Epithelial cell of proximal tubule (primary cell): ENCODE results near the gene HP1BP3. TPM values are rescaled to one million over a fixed set of nuclear protein-coding genes. Genes with fewer than 3 reads are reported as not detected.
A peak's percentile ranks its signal among the peaks of the same experiment; 100 is the strongest.

Experiments used
- DNase-seq: peaks from one replicate; pipeline ENCODE4 v3.0.0-alpha.2; 2011; ENCODE audit warnings: low read depth
- H3K4me3 ChIP-seq: 2 replicates; pipeline ENCODE4 v1.5.1; 2011; ENCODE audit warnings: low read depth, mild to moderate bottlenecking, low read length
- total RNA-seq: library from RNA; depleted of rRNA; stranded (reverse); fragments of >200 nt; gene quantifications from 2 replicates; pipeline ENCODE4 v1.2.3, GENCODE V29; 2015
- TF ChIP-seq, protein P1 (sequence below): conservative IDR thresholded peaks from 2 replicates; pipeline ENCODE4 v1.5.1; 2012; ENCODE audit warnings: low read depth, mild to moderate bottlenecking, low read length

Gene HP1BP3
- total RNA-seq, 1 donor from 2014 or later, result 142 TPM

DNA sequence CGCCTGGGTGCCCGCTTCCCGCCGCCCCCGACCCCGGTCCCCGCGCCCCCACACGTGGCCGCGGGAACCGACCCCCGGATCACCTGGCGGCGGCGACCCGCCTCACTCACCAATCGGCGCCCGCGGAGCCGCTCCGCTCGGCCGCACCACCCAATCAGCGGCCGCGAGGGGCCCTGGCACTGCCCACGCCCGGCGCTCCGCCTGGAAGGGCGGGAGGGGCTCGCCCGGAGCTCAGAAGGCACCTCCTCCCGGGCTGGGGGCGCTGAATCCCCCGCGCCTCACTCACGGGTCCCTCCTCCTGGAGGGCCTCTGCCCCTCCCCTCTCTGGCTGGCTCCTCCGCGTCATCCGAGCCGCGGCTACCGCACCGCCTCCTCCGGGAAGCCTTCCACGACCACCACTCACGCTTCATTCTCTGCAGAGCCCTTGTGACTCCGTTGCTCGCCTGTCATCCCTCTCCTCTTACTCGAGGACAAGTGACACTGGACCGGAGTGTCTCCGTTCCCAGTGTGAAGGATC lies 55.0 kb downstream of the HP1BP3 start:
- peak overlapping the region; percentile 74 for H3K4me3 ChIP-seq
- DNase-seq, result no peak
- TF ChIP-seq, protein P1, sequence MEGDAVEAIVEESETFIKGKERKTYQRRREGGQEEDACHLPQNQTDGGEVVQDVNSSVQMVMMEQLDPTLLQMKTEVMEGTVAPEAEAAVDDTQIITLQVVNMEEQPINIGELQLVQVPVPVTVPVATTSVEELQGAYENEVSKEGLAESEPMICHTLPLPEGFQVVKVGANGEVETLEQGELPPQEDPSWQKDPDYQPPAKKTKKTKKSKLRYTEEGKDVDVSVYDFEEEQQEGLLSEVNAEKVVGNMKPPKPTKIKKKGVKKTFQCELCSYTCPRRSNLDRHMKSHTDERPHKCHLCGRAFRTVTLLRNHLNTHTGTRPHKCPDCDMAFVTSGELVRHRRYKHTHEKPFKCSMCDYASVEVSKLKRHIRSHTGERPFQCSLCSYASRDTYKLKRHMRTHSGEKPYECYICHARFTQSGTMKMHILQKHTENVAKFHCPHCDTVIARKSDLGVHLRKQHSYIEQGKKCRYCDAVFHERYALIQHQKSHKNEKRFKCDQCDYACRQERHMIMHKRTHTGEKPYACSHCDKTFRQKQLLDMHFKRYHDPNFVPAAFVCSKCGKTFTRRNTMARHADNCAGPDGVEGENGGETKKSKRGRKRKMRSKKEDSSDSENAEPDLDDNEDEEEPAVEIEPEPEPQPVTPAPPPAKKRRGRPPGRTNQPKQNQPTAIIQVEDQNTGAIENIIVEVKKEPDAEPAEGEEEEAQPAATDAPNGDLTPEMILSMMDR, result no peak

DNA sequence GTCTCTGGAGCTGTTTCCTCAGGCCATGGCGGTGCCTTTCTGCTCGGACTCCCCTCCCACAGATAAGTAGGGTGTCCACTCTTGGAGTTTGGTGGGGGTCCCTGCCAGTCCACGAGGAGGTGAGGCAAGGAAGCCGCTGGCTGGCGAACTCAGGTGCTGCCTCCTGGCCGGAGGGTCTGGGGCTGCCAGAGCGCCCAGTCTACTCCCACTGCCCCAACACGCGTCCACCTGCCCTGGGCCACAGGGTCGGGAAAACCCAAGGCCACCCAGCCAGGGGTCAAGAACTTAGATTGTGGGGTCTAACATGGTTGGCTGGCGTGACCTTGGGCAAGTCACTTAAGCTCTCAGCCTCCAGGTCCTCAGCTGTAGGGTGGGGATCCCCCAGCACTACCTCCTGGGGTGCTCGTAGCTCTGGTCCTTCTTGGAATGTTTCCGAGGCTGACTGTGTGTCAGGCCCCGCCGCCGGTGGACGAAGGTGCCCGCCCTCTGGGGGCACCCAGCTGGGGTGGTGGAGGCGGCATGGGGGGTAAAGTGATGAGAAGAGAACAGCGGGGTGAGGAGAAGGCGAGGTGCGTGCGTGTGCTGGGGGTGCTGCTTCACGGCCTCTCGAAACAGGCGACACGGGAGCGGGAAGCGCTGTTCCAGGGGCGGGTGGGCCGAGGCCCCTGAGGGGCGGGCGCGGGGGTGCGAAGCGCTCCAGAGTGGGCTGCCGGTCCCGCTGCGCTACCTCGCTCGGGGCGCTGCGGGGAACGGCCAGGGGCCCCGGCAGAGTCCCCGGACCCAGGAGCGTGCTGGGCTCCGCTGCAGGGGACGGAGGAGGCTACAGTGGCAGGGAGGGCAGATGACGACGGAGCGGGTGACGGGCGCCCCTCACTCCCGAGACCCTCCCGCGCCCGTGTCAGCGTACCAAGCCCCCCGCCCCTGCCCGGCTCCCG lies 55.8 kb downstream of the HP1BP3 start:
- TF ChIP-seq, protein P1, result no peak
- peak overlapping the region; percentile 74 for H3K4me3 ChIP-seq
- DNase-seq, result no peak

DNA sequence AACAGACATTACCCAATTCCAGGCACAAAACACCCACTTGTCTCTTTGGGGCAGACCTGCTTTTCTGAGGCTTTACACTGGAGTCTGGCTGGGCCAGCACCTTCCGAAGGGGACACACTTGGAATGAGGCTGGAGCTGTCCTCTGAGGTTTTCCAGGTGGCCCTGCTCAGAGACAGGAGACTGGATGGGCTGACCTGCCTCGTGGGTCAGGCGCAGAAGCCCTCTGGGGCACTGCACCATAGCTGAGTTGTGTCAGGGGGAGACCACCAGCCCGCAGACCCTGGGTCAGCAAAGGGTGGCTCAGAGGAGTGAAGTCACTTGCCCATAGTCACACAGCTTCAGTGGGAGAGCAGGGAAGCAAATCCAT lies 56.4 kb downstream of the HP1BP3 start:
- no peak for DNase-seq
- TF ChIP-seq, protein P1, result no peak
- peak overlapping the region; percentile 74 for H3K4me3 ChIP-seq

DNA sequence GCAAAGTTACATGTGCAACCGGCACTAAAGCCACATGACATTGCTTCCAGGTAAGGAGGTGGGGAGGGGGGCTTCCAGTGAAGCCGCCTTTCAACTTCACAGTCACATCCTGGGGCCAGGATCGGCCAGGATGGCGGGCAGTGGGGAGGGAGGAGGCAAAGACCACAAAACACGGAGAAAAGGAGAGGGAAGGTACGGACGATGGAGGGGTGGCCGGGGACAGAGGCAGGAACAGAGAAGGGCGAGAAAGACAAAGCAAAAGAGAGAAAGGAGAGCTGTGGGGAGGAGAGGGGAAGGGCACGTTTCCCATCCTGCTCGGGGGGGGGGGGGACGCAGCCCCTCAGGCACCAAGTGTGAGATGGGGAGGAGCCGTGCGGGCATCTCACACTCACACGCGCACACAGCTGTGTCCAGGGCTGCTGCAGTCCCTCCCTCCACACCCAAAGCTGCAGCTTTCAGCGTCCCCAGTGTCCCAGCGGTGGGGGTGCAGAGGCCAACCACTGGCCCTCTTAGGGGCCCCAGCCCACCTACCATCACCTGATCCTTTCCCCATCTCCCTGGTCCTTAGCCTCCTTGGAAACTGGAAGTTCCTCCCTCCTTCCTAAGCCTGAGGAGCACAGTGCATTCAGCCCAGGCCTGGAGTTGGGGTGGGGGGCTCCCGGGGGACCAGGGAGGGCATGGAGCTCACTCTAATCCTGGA lies 57.0 kb downstream of the HP1BP3 start:
- peak overlapping the region; percentile 74 for H3K4me3 ChIP-seq
- TF ChIP-seq, protein P1, result no peak
- no peak for DNase-seq

DNA sequence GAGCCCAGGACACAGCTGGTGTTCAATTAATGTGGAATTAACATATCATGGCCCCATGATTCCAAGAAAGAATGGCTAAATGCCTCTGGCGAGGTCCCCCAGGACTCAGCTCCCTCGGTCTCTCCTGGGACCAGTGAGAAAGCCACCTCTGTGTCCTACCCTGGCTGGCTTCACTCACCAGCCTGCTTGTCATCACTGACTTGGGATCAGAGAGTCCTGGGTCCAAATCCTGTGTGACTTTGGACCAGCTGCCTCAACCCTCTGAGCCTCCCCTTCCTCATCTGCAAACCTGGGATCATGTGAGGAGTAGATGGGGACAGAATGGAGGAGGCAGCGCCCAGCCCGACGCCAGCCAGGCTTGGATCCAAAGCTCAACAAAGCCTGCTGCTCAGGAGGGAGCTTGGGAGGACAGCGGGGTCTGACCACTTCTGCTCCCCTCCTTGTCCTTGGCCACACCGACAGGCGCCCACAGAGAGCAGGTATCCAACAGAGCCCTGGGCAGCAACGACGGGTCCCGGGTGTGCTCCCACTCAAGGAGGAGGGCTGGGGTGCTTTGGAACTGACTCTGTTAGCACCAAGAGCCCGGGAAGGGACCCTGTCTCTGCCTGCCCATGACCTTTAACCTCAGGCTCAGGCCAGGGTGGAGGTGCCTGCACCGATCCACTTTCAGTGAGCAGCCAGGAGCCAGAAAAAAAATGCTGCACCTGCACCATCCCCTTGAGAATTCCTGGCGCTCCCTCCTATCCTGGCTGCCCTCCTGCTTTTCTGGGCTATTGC lies 57.8 kb downstream of the HP1BP3 start:
- H3K4me3 ChIP-seq, result no peak overlapping the region
- TF ChIP-seq, protein P1, result no peak
- no peak for DNase-seq

DNA sequence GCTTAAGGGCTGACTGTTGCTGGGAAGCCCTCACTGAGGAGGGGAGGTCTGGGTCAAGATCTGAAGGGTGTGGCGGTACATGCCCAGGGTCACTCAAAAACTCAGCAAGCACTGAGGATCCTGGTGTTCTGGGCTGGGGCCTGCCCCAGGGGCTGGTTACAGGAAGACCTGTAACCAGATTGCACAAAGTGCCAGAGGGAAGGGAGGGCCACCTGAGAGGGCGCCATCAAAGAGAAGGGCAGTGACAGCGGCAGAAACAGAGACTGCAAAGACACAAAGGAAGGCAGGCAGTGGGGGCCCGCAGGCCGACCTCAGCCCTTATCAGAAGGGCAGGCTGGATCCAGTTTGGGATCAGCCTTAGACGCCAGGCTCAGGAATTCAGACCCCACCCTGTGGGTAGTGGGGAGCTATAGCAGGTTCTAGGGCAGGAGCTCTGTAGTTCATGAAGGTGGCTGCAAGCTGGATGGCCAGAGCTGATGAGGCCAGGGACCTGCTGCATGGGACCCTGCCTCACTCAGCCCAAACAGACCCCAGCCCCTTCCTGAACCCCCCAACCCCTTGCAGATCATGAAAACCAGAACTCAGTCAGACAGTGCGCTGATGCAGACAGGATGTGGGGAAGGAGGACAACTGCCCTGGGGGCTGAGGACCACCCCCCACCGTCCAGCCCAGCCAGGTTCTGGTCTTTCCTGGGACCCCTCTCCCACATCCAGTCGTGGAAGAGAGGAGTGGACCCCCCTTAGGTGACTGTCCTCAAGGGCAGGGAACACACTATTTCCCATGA lies 58.5 kb downstream of the HP1BP3 start:
- no peak overlapping the region for H3K4me3 ChIP-seq
- no peak for DNase-seq
- TF ChIP-seq, protein P1, result no peak
